IMR-90 (cell line): Measurements from ENCODE around the gene DSG3. TPM values are rescaled to one million over a fixed set of nuclear protein-coding genes. Genes with fewer than 3 reads are reported as not detected.

Source experiments
- ATAC-seq: fragments of 200-7000 bp; cut with Tn5 transposase; 2 replicates; pipeline ENCODE4 v1.9.1; 2020; ENCODE audit warnings: low read depth, mild to moderate bottlenecking, moderate library complexity
- BruUV-seq: library from RNA; stranded (reverse); fragments of 400-500 nt; replicated peaks from 2 replicates; lab custom pipeline; 2021; lab: Mats Ljungman, UMichigan
- CTCF ChIA-PET: fragments of 300-600 bp; formaldehyde crosslinking; extraction: SDS; loops from one replicate; lab custom pipeline; 2021; ENCODE audit warnings: antibody characterized with exemption; lab: Yijun Ruan, JAX
- POLR2A ChIA-PET: fragments of 300-600 bp; sonication (Branson Sonifier 250); formaldehyde crosslinking; loops from one replicate; lab custom pipeline; 2022; ENCODE audit warnings: antibody characterized with exemption; ENCODE audit not compliant: unreplicated experiment; lab: Charles Lee
- DNase-seq: peaks from one replicate; pipeline ENCODE4 v3.0.0; 2013
- H2AFZ ChIP-seq: replicated peaks from 2 replicates; pipeline ENCODE3; 2013; ENCODE audit warnings: low read length, mild to moderate bottlenecking; ENCODE audit not compliant: poor library complexity
- H2AK5ac ChIP-seq: 2 replicates; pipeline ENCODE4 v1.6.1; 2013; ENCODE audit warnings: low read depth, low read length, inconsistent platforms
- H2AK9ac ChIP-seq: replicated peaks from 2 replicates; pipeline ENCODE3; 2013; ENCODE audit warnings: mild to moderate bottlenecking, low read depth, low read length, moderate library complexity; ENCODE audit not compliant: poor library complexity
- H2BK120ac ChIP-seq: 2 replicates; pipeline ENCODE4 v1.6.1; 2013; ENCODE audit warnings: low read depth, low read length, inconsistent platforms
- H2BK15ac ChIP-seq: 3 replicates; pipeline ENCODE4 v1.6.1; 2013; ENCODE audit warnings: low read depth, low read length, inconsistent platforms
- H2BK20ac ChIP-seq: 2 replicates; pipeline ENCODE4 v1.6.1; 2013; ENCODE audit warnings: low read depth, mild to moderate bottlenecking, inconsistent platforms, low read length, moderate library complexity
- H2BK5ac ChIP-seq: 2 replicates; pipeline ENCODE4 v1.6.1; 2013; ENCODE audit warnings: mild to moderate bottlenecking, low read depth, low read length, inconsistent platforms; ENCODE audit not compliant: poor library complexity, severe bottlenecking
- H3K14ac ChIP-seq: replicated peaks from 2 replicates; pipeline ENCODE4 v1.6.1; 2013; ENCODE audit warnings: low read depth, low read length, inconsistent platforms
- H3K18ac ChIP-seq: 2 replicates; pipeline ENCODE4 v1.6.1; 2013; ENCODE audit warnings: low read depth, low read length, control low read depth
- H3K23ac ChIP-seq: 2 replicates; pipeline ENCODE4 v1.6.1; 2013; ENCODE audit warnings: low read depth, low read length, inconsistent platforms
- H3K27ac ChIP-seq: 2 replicates; pipeline ENCODE4 v1.5.1; 2013; ENCODE audit warnings: mild to moderate bottlenecking, control low read depth, low read length; ENCODE audit not compliant: insufficient read depth
- H3K27me3 ChIP-seq: 2 replicates; pipeline ENCODE4 v1.6.1; 2013; ENCODE audit warnings: low read length; ENCODE audit not compliant: control insufficient read depth, insufficient read depth
- H3K36me3 ChIP-seq: 2 replicates; pipeline ENCODE4 v1.6.1; 2013; ENCODE audit warnings: low read length, mixed read lengths; ENCODE audit not compliant: control insufficient read depth, insufficient read depth
- H3K4ac ChIP-seq: 2 replicates; pipeline ENCODE4 v1.6.1; 2013; ENCODE audit warnings: low read depth, low read length, inconsistent platforms
- H3K4me1 ChIP-seq: 2 replicates; pipeline ENCODE4 v1.6.1; 2013; ENCODE audit warnings: low read length, mixed read lengths; ENCODE audit not compliant: control insufficient read depth, insufficient read depth
- H3K4me2 ChIP-seq: 2 replicates; pipeline ENCODE4 v1.6.1; 2013; ENCODE audit warnings: low read depth, mild to moderate bottlenecking, control low read depth, low read length, moderate library complexity
- H3K4me3 ChIP-seq: 2 replicates; pipeline ENCODE4 v1.5.1; 2013; ENCODE audit warnings: low read depth, mild to moderate bottlenecking, control low read depth, low read length, moderate library complexity; ENCODE audit not compliant: insufficient read depth
- H3K56ac ChIP-seq: 2 replicates; pipeline ENCODE4 v1.6.1; 2013; ENCODE audit warnings: low read length, inconsistent platforms; ENCODE audit not compliant: insufficient read depth; ENCODE audit errors: extremely low read depth
- H3K79me1 ChIP-seq, 2 experiments: 2 replicates each; pipeline ENCODE4 v1.6.1; 2013; ENCODE audit warnings: low read length in 2 of 2, inconsistent platforms in 1 of 2, low read depth in 1 of 2
- H3K9ac ChIP-seq: 2 replicates; pipeline ENCODE4 v1.6.1; 2013; ENCODE audit warnings: low read depth, low read length, control low read depth
- H3K9me1 ChIP-seq: 2 replicates; pipeline ENCODE4 v1.6.1; 2013; ENCODE audit warnings: low read length, inconsistent platforms; ENCODE audit not compliant: insufficient read depth
- H3K9me3 ChIP-seq: 2 replicates; pipeline ENCODE4 v1.6.1; 2013; ENCODE audit warnings: low read length; ENCODE audit not compliant: control insufficient read depth, insufficient read depth
- H4K20me1 ChIP-seq: 2 replicates; pipeline ENCODE4 v1.6.1; 2013; ENCODE audit warnings: low read length, inconsistent platforms; ENCODE audit not compliant: insufficient read depth
- H4K5ac ChIP-seq: 2 replicates; pipeline ENCODE4 v1.6.1; 2013; ENCODE audit warnings: mild to moderate bottlenecking, low read depth, low read length, control low read depth
- H4K8ac ChIP-seq, 2 experiments: 2 replicates each; pipeline ENCODE4 v1.6.1; 2013; ENCODE audit warnings: low read depth in 2 of 2, low read length in 2 of 2, control low read depth in 1 of 2, inconsistent platforms in 1 of 2
- H4K91ac ChIP-seq: 2 replicates; pipeline ENCODE4 v1.6.1; 2013; ENCODE audit warnings: low read depth, low read length, inconsistent platforms; ENCODE audit not compliant: insufficient read depth
- FOS ChIP-seq: fragments of 150-350 bp; IDR thresholded peaks from 2 replicates; pipeline ENCODE4 v1.6.1; 2016; ENCODE audit warnings: low read depth, low read length
- MAFK ChIP-seq: IDR thresholded peaks from 2 replicates; pipeline ENCODE4 v1.6.1; 2012; ENCODE audit warnings: low read depth, low read length, improper control_type of control experiment
- NFE2L2 ChIP-seq: fragments of 150-350 bp; IDR thresholded peaks from 2 replicates; pipeline ENCODE4 v1.6.1; 2016; ENCODE audit warnings: low read depth, mild to moderate bottlenecking, low read length
- RAD21 ChIP-seq: IDR thresholded peaks from 2 replicates; pipeline ENCODE4 v1.6.1; 2012; ENCODE audit warnings: low read length, improper control_type of control experiment
- RFX5 ChIP-seq: IDR thresholded peaks from 2 replicates; pipeline ENCODE4 v1.8.0; 2012; ENCODE audit warnings: low read depth, mild to moderate bottlenecking, low read length, moderate library complexity
- WGBS, 2 experiments: methylation state at CpG; one replicate each; pipeline versions ENCODE4 v1.1.5 to v1.1.7; 2013; ENCODE audit warnings: missing lambda C conversion rate in 2 of 2; ENCODE audit not compliant: insufficient read length in 1 of 2; ENCODE audit errors: extremely low coverage in 2 of 2; 5-methylcytosine and 5-hydroxymethylcytosine counted together
- dilution Hi-C: fragments of 300-500 bp; cut with HindIII; formaldehyde crosslinking; loops from one replicate; pipeline ENCODE4 v1.14.3; 2018; ENCODE audit warnings: low sequenced_read_pairs; ENCODE audit not compliant: unreplicated experiment
- in situ Hi-C: fragments of 300-500 bp; cut with MboI; formaldehyde crosslinking; loops from 3 replicates; pipeline ENCODE4 v1.14.3; 2019; ENCODE audit warnings: low sequenced_read_pairs, inconsistent platforms, mixed read lengths
- intact Hi-C: fragments of 100-400 bp; cut with micrococcal nuclease; formaldehyde crosslinking; loops from 2 replicates; pipeline ENCODE4 v1.10.0; 2022
- polyA plus RNA-seq, 3 experiments: library from polyadenylated mRNA; depleted of rRNA; stranded (reverse); fragments of >200 nt; gene quantifications; 2 replicates each; pipeline ENCODE4 v1.2.3, GENCODE V29; 2012; ENCODE audit warnings: low replicate concordance in 1 of 3
- total RNA-seq: library from RNA; depleted of rRNA; stranded (reverse); fragments of >200 nt; gene quantifications from 2 replicates; pipeline ENCODE4 v1.2.3, GENCODE V29; 2012

DSG3 gene
- total and polyA plus RNA-seq, 2 of the 4 experiments (the other 2 are of a cell fraction), result not detected

- Histone ChIP-seq H3K9me1 (no peaks in the 10 kb centered on the region), H2AK5ac (no peak overlapping the region), H4K8ac (no peak overlapping the region), H2BK20ac (no peak overlapping the region), H4K20me1 (no peaks in the 10 kb centered on the region), H3K18ac (no peak overlapping the region), H4K91ac (no peak overlapping the region), H3K9me3 (no peaks in the 10 kb centered on the region), H2BK120ac (no peak overlapping the region), H3K4me3 (no peak overlapping the region), H3K4me2 (no peak overlapping the region), H3K27ac (no peak overlapping the region), H3K23ac (no peak overlapping the region), H3K56ac (no peak overlapping the region), H3K9ac (no peak overlapping the region), H4K5ac (no peak overlapping the region), H3K14ac (no peak overlapping the region), H2AFZ (no peak overlapping the region), H2BK15ac (no peak overlapping the region), H3K4me1 (no peaks in the 10 kb centered on the region), H2AK9ac (no peak overlapping the region), H3K79me1 (no peaks in the 10 kb centered on the region), H3K36me3 (no peaks in the 10 kb centered on the region), H3K4ac (no peak overlapping the region), H2BK5ac (no peak overlapping the region), H3K27me3 (no peaks in the 10 kb centered on the region)
- DNase-seq, result no peak
- no peak for ATAC-seq
- no CpG with 5 or more reads among the region's 2 CpGs for WGBS, 2 experiments
- ChIA-PET POLR2A (no interaction called here), CTCF (interaction anchor here (0.6 kb wide), 1 partner anchor 45 kb away, joined by 3 read pairs; no protein-coding TSS in a partner anchor)
- dilution Hi-C loops (no loop called here), intact Hi-C loops (no loop called here), in situ Hi-C loops (no loop called here)
- TF ChIP-seq MAFK, result no peak
- no peak for TF ChIP-seq RFX5
- TF ChIP-seq NFE2L2, result no peak
- no peak for TF ChIP-seq RAD21
- no peak for TF ChIP-seq FOS
- no TSS peak for BruUV-seq
Measured at GRCh38 chr18:31403409-31403808, 44.1 kb upstream of the DSG3 start.
